AG04450 (cell line): ENCODE data around the gene RUNX2. TPM values are rescaled to one million over a fixed set of nuclear protein-coding genes. Genes with fewer than 3 reads are reported as not detected.

Experiments used
- CTCF ChIA-PET: fragments of 300-600, 350-600 bp; formaldehyde crosslinking; extraction: SDS; loops from one replicate; lab custom pipeline; 2022; ENCODE audit warnings: antibody characterized with exemption, inconsistent platforms; lab: Charles Lee
- POLR2A ChIA-PET: fragments of 350-600 bp; formaldehyde crosslinking; extraction: SDS; loops from one replicate; lab custom pipeline; 2021; ENCODE audit warnings: antibody characterized with exemption, inconsistent platforms; lab: Yijun Ruan, JAX
- DNase-seq: peaks from one replicate; pipeline ENCODE4 v3.0.0-alpha.2; 2011; ENCODE audit warnings: low read depth, low spot score
- H3K27ac ChIP-seq: one replicate; pipeline ENCODE4 v1.5.1; 2012; ENCODE audit warnings: low read depth, low read length, control low read depth
- H3K27me3 ChIP-seq: one replicate; pipeline ENCODE4 v1.6.0; 2012; ENCODE audit warnings: low read length; ENCODE audit not compliant: control insufficient read depth, insufficient read depth
- H3K4me3 ChIP-seq: 2 replicates; pipeline ENCODE4 v1.5.1; 2011; ENCODE audit warnings: mild to moderate bottlenecking, low read depth, low read length, control low read depth
- H3K9me3 ChIP-seq: 2 replicates; pipeline ENCODE4 v1.5.1; 2012; ENCODE audit warnings: low read length; ENCODE audit not compliant: control insufficient read depth, insufficient read depth
- polyA plus RNA-seq: library from polyadenylated mRNA; depleted of rRNA; stranded (reverse); fragments of >200 nt; gene quantifications from 2 replicates; pipeline ENCODE4 v1.2.3, GENCODE V29; 2011
- TF ChIP-seq, protein P1 (sequence below): IDR thresholded peaks from 2 replicates; pipeline ENCODE4 v1.5.1; 2011; ENCODE audit warnings: low read depth, low read length, control low read depth, inconsistent platforms

The RUNX2 gene
- polyA plus RNA-seq, 1 experiment: 3.4 TPM

DNA sequence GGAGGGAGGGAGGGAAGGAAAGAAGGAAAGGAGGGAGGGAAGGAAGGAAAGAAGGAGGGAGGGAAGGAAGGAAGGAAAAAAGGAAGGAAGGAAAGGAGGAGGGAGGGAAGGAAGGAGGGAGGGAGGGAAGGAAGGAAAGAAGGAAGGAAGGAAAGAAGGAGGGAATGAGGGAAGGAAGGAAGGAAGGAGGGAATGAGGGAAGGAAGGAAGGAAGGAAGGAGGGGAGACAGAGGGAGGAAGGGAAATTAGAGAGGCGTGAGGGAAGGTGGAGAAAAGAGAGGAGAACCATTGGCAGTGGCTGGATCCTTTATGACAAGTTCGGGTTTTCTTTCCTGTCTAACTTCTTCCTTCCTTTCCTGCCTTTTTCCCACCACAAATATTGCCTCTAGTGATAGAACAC, 71.9 kb downstream of the RUNX2 start:
- no peaks in the 10 kb centered on the region for H3K27me3 ChIP-seq
- ChIA-PET CTCF (no interaction called here), POLR2A (no interaction called here)
- TF ChIP-seq, protein P1, sequence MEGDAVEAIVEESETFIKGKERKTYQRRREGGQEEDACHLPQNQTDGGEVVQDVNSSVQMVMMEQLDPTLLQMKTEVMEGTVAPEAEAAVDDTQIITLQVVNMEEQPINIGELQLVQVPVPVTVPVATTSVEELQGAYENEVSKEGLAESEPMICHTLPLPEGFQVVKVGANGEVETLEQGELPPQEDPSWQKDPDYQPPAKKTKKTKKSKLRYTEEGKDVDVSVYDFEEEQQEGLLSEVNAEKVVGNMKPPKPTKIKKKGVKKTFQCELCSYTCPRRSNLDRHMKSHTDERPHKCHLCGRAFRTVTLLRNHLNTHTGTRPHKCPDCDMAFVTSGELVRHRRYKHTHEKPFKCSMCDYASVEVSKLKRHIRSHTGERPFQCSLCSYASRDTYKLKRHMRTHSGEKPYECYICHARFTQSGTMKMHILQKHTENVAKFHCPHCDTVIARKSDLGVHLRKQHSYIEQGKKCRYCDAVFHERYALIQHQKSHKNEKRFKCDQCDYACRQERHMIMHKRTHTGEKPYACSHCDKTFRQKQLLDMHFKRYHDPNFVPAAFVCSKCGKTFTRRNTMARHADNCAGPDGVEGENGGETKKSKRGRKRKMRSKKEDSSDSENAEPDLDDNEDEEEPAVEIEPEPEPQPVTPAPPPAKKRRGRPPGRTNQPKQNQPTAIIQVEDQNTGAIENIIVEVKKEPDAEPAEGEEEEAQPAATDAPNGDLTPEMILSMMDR: no peak
- no peak for DNase-seq
- no peak overlapping the region for H3K27ac ChIP-seq
- no peaks in the 10 kb centered on the region for H3K9me3 ChIP-seq
- H3K4me3 ChIP-seq: no peak overlapping the region

GRCh38 chr6:45411959-45412358, 83.8 kb downstream of the RUNX2 start:
- Histone ChIP-seq H3K27ac (no peak overlapping the region), H3K9me3 (no peaks in the 10 kb centered on the region), H3K27me3 (no peaks in the 10 kb centered on the region), H3K4me3 (no peak overlapping the region)
- POLR2A ChIA-PET: interaction anchor here (0.7 kb wide), 1 partner anchor 259 kb away, joined by 6 read pairs; no protein-coding TSS in a partner anchor
- CTCF ChIA-PET: no interaction called here
- DNase-seq: no peak
- TF ChIP-seq, protein P1: no peak

GRCh38 chr6:45415315-45415714, 87.2 kb downstream of the RUNX2 start:
- ChIA-PET POLR2A (no interaction called here), CTCF (no interaction called here)
- no peak for DNase-seq
- Histone ChIP-seq H3K9me3 (no peaks in the 10 kb centered on the region; the same call in 1 of the 2 replicates), H3K27ac (no peak overlapping the region), H3K4me3 (no peak overlapping the region), H3K27me3 (no peaks in the 10 kb centered on the region)
- TF ChIP-seq, protein P1: no peak

DNA sequence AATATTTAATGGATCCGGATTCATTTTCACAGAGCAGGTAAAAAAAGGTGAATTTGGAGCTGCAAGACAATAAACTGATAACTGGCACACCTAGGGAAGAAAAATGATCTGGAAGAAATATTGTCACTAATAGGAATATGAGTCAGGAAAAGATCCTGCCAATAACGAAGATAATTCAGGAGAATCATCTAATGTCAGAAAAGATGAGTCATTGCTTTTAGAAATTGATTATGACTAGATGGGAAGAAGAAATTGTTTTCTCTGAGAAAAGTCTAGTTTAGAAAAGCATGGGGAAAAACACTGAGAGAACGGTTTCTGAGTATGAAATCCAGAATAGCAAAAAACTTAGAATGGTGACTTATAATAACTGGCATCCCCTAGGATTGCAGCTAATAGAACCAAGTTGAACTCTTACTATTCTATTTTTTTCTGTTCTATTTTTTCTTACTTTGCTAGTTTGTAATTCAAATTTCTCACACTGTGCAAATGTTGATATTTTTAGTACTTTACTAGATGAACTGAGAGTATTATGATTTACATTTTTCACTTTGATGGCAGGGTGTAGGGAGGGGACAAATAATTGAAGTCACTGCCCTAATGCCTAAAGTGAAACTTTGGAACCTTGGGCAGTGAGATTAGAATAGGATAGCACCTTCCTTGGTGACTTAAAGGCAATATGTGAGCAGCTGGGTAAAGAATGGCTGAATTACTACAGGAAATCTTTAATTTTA, 87.8 kb downstream of the RUNX2 start:
- ChIA-PET POLR2A (no interaction called here), CTCF (interaction anchor here (1.5 kb wide), 1 partner anchor 785 kb away, joined by 6 read pairs; no protein-coding TSS in a partner anchor)
- TF ChIP-seq, protein P1: no peak
- DNase-seq: no peak
- no peak overlapping the region for H3K27ac ChIP-seq
- no peaks in the 10 kb centered on the region for H3K27me3 ChIP-seq
- H3K9me3 ChIP-seq: no peaks in the 10 kb centered on the region; the same call in 1 of the 2 replicates
- H3K4me3 ChIP-seq: no peak overlapping the region

DNA sequence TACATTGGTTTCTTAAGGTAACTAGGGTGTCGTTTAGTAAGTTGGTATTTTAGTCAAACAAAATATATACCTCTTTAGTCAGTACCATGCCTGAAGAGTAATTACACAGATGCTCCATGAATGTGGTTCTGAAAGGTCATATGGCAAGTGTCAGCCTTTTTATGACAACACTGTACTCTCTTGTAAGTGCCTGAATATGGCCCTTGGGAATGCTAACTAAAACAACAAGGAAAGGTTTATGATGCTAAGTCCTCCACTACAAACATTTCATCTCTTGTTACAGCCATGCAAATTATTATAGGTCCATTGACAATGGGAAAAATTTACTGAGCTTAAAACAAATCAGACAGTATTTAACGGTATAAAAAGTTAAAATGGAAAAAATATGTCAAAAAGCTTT, 88.6 kb downstream of the RUNX2 start:
- TF ChIP-seq, protein P1: no peak
- ChIA-PET POLR2A (no interaction called here), CTCF (interaction anchor here (1.5 kb wide), 1 partner anchor 786 kb away, joined by 6 read pairs; no protein-coding TSS in a partner anchor)
- Histone ChIP-seq H3K4me3 (no peak overlapping the region), H3K9me3 (no peaks in the 10 kb centered on the region; the same call in 1 of the 2 replicates), H3K27ac (no peak overlapping the region), H3K27me3 (no peaks in the 10 kb centered on the region)
- no peak for DNase-seq
